H9 (cell line): ENCODE data around the gene PACS1. TPM values are rescaled to one million over a fixed set of nuclear protein-coding genes. Genes with fewer than 3 reads are reported as not detected.

Experiments
- DNase-seq: peaks from one replicate; pipeline ENCODE4 v3.0.0-alpha.2; 2017
- H2AFZ ChIP-seq: one replicate; pipeline ENCODE4 v1.6.1; 2013; ENCODE audit warnings: mild to moderate bottlenecking, low read length, control low read depth, moderate library complexity
- H2AK5ac ChIP-seq: 2 replicates; pipeline ENCODE4 v1.6.1; 2013; ENCODE audit warnings: low read length, control low read depth, mixed read lengths; ENCODE audit not compliant: insufficient read length
- H2BK120ac ChIP-seq: one replicate; pipeline ENCODE4 v1.6.1; 2013; ENCODE audit warnings: low read depth, mild to moderate bottlenecking, low read length, control low read depth, inconsistent platforms; ENCODE audit not compliant: poor library complexity, severe bottlenecking
- H2BK12ac ChIP-seq: 2 replicates; pipeline ENCODE4 v1.6.1; 2013; ENCODE audit warnings: low read length, control low read depth, mixed read lengths, low read depth; ENCODE audit not compliant: insufficient read length
- H2BK15ac ChIP-seq: 2 replicates; pipeline ENCODE4 v1.6.1; 2013; ENCODE audit warnings: low read depth, low read length, control low read depth
- H2BK20ac ChIP-seq: one replicate; pipeline ENCODE4 v1.6.1; 2013; ENCODE audit warnings: low read depth, mild to moderate bottlenecking, low read length, control low read depth, inconsistent platforms; ENCODE audit not compliant: poor library complexity, severe bottlenecking
- H2BK5ac ChIP-seq: 2 replicates; pipeline ENCODE4 v1.6.1; 2013; ENCODE audit warnings: low read length, control low read depth, mixed read lengths; ENCODE audit not compliant: insufficient read length
- H3K14ac ChIP-seq: 2 replicates; pipeline ENCODE4 v1.6.1; 2013; ENCODE audit warnings: low read length, control low read depth; ENCODE audit not compliant: insufficient read depth
- H3K18ac ChIP-seq: 2 replicates; pipeline ENCODE4 v1.6.1; 2013; ENCODE audit warnings: low read depth, mild to moderate bottlenecking, mixed read lengths, low read length, control low read depth; ENCODE audit not compliant: insufficient read length
- H3K23ac ChIP-seq: 2 replicates; pipeline ENCODE4 v1.6.1; 2013; ENCODE audit warnings: low read length, control low read depth, mixed read lengths, low read depth; ENCODE audit not compliant: insufficient read length
- H3K23me2 ChIP-seq: 2 replicates; pipeline ENCODE4 v1.6.1; 2013; ENCODE audit warnings: low read depth, mild to moderate bottlenecking, mixed read lengths, low read length, control low read depth; ENCODE audit not compliant: insufficient read length, poor library complexity, severe bottlenecking
- H3K27ac ChIP-seq: 2 replicates; pipeline ENCODE4 v1.5.1; 2013; ENCODE audit warnings: low read length, control low read depth, mixed read lengths, low read depth; ENCODE audit not compliant: insufficient read length
- H3K27me3 ChIP-seq: 2 replicates; pipeline ENCODE4 v1.6.1; 2013; ENCODE audit warnings: low read length, control low read depth, inconsistent platforms; ENCODE audit not compliant: insufficient read depth
- H3K4ac ChIP-seq: 2 replicates; pipeline ENCODE4 v1.6.1; 2013; ENCODE audit warnings: low read depth, mild to moderate bottlenecking, control low read depth, inconsistent platforms, low read length, moderate library complexity
- H3K4me1 ChIP-seq: 2 replicates; pipeline ENCODE4 v1.6.1; 2013; ENCODE audit warnings: low read length, control low read depth, inconsistent platforms; ENCODE audit not compliant: insufficient read depth
- H3K4me2 ChIP-seq: 2 replicates; pipeline ENCODE4 v1.6.1; 2013; ENCODE audit warnings: low read length, control low read depth, mixed read lengths; ENCODE audit not compliant: insufficient read length, insufficient read depth
- H3K56ac ChIP-seq: 2 replicates; pipeline ENCODE4 v1.6.1; 2013; ENCODE audit warnings: low read depth, mild to moderate bottlenecking, mixed read lengths, low read length, control low read depth; ENCODE audit not compliant: insufficient read length
- H3K79me1 ChIP-seq: 2 replicates; pipeline ENCODE4 v1.6.1; 2013; ENCODE audit warnings: low read depth, mild to moderate bottlenecking, moderate library complexity, low read length, control low read depth, inconsistent platforms; ENCODE audit not compliant: insufficient read depth, poor library complexity, severe bottlenecking
- H3K79me2 ChIP-seq: 2 replicates; pipeline ENCODE4 v1.6.1; 2013; ENCODE audit warnings: low read length, control low read depth, inconsistent platforms; ENCODE audit not compliant: insufficient read depth
- H3K9ac ChIP-seq: 2 replicates; pipeline ENCODE4 v1.6.1; 2013; ENCODE audit warnings: low read length, control low read depth, mixed read lengths; ENCODE audit not compliant: insufficient read length; ENCODE audit errors: extremely low read depth
- H3K9me3 ChIP-seq: one replicate; pipeline ENCODE4 v1.6.1; 2013; ENCODE audit warnings: low read depth, low read length, inconsistent platforms; ENCODE audit not compliant: control insufficient read depth
- H3T11ph ChIP-seq: one replicate; pipeline ENCODE4 v1.6.1; 2013; ENCODE audit warnings: mild to moderate bottlenecking, low read length, control low read depth, inconsistent platforms
- H4K20me1 ChIP-seq: one replicate; pipeline ENCODE4 v1.6.1; 2013; ENCODE audit not compliant: control insufficient read depth, insufficient read length, insufficient read depth
- H4K5ac ChIP-seq: 2 replicates; pipeline ENCODE4 v1.6.1; 2013; ENCODE audit warnings: low read depth, mild to moderate bottlenecking, mixed read lengths, low read length, control low read depth; ENCODE audit not compliant: insufficient read length
- H4K8ac ChIP-seq: replicated peaks from 2 replicates; pipeline ENCODE4 v1.6.1; 2013; ENCODE audit warnings: low read length, control low read depth, mixed read lengths, low read depth; ENCODE audit not compliant: insufficient read length
- H4K91ac ChIP-seq: 2 replicates; pipeline ENCODE4 v1.6.1; 2013; ENCODE audit warnings: low read depth, mild to moderate bottlenecking, moderate library complexity, mixed read lengths, low read length, control low read depth; ENCODE audit not compliant: insufficient read length
- H3K27ac Mint-ChIP-seq, 3 experiments: 2 replicates in 2 of 3; 3 replicates in 1 of 3; pipeline ENCODE4 v1.8.0; 2020 to 2021; ENCODE audit warnings: mixed read lengths in 3 of 3, mild to moderate bottlenecking in 1 of 3, moderate library complexity in 1 of 3
- H3K27me3 Mint-ChIP-seq: 2 replicates; pipeline ENCODE4 v1.8.0; 2021; ENCODE audit warnings: low read depth, mild to moderate bottlenecking, moderate library complexity, mixed read lengths
- H3K36me3 Mint-ChIP-seq, 3 experiments: 2 replicates in 2 of 3; 3 replicates in 1 of 3; pipeline ENCODE4 v1.8.0; 2020 to 2021; ENCODE audit warnings: low read depth in 3 of 3, mixed read lengths in 3 of 3; ENCODE audit not compliant: insufficient read depth in 1 of 3
- H3K4me1 Mint-ChIP-seq, 2 experiments: 2 replicates each; pipeline ENCODE4 v1.8.0; 2020; ENCODE audit warnings: mixed read lengths in 2 of 2
- H3K4me3 Mint-ChIP-seq, 2 experiments: 2 replicates in 1 of 2; 3 replicates in 1 of 2; pipeline ENCODE4 v1.8.0; 2020 to 2021; ENCODE audit warnings: mild to moderate bottlenecking in 2 of 2, mixed read lengths in 2 of 2, moderate library complexity in 1 of 2
- H3K9me3 Mint-ChIP-seq, 2 experiments: 2 replicates in 1 of 2; 3 replicates in 1 of 2; pipeline ENCODE4 v1.8.0; 2020; ENCODE audit warnings: mild to moderate bottlenecking in 2 of 2, mixed read lengths in 2 of 2, moderate library complexity in 1 of 2
- CTCF ChIP-seq: fragments of 200-600 bp; sonication (generic); conservative IDR thresholded peaks from 3 replicates; pipeline ENCODE4 v1.8.0; 2021; ENCODE audit warnings: antibody characterized with exemption, mild to moderate bottlenecking
- WGBS: extraction: QIAGEN DNeasy Blood & Tissue Kit; methylation state at CpG from one replicate; pipeline ENCODE4 v1.1.7; 2013; ENCODE audit warnings: missing lambda C conversion rate, low lambda C conversion rate, mixed read lengths; ENCODE audit not compliant: insufficient read length; ENCODE audit errors: extremely low coverage; 5-methylcytosine and 5-hydroxymethylcytosine counted together
- total RNA-seq: library from RNA; stranded (reverse); gene quantifications from 2 replicates; pipeline ENCODE4 v1.2.1, GENCODE V29; 2021

PACS1 gene
- total RNA-seq, 1 experiment from 2014 or later = 35.5 TPM

GRCh38 chr11:66045177-66045639 lies 24.9 kb upstream of the PACS1 start:
- H4K91ac ChIP-seq = no peak overlapping the region
- H3K23ac ChIP-seq = no peak overlapping the region
- TF ChIP-seq CTCF = peak; percentile 99
- H3K4me2 ChIP-seq = no peak overlapping the region
- Mint-ChIP-seq H3K36me3 (peaks cover 17 to 32% (median 21%) of the 10 kb centered on the region in 3 experiments; a peak in 6 of 7 replicates), H3K27me3 (no peaks in the 10 kb centered on the region; the same call in 1 of the 2 replicates), H3K4me1 (peaks cover 23 to 32% of the 10 kb centered on the region in 2 experiments), H3K9me3 (no peaks in the 10 kb centered on the region), H3K27ac (no peak overlapping the region; a peak in 2 of 7 replicates), H3K4me3 (peak overlapping the region in 1 of 2 experiments; percentile 50; a peak in 2 of 5 replicates)
- H3K56ac ChIP-seq = no peak overlapping the region
- H2AFZ ChIP-seq = no peak overlapping the region
- no peak overlapping the region for H2BK120ac ChIP-seq
- no peak overlapping the region for H2BK15ac ChIP-seq
- H2BK12ac ChIP-seq = no peak overlapping the region
- no peak overlapping the region for H3K27ac ChIP-seq
- H3K4ac ChIP-seq = no peak overlapping the region
- H3K14ac ChIP-seq = no peak overlapping the region
- no peaks in the 10 kb centered on the region for H3K79me1 ChIP-seq
- no peak overlapping the region for H3T11ph ChIP-seq
- peaks cover 8% of the 10 kb centered on the region for H3K23me2 ChIP-seq
- H3K4me1 ChIP-seq = 0 out of 2 replicates have a peak, but pooled peaks cover 4% of the 10 kb centered on the region
- H3K9me3 ChIP-seq = no peaks in the 10 kb centered on the region
- no peak overlapping the region for H4K5ac ChIP-seq
- H3K27me3 ChIP-seq = no peaks in the 10 kb centered on the region
- peaks cover 3% of the 10 kb centered on the region for H4K20me1 ChIP-seq
- no CpG with 5 or more reads among the region's 11 CpGs for WGBS
- DNase-seq = peak; percentile 91
- H2BK20ac ChIP-seq = no peak overlapping the region
- H3K18ac ChIP-seq = no peak overlapping the region
- H4K8ac ChIP-seq = no peak overlapping the region
- H2BK5ac ChIP-seq = no peak overlapping the region
- no peaks in the 10 kb centered on the region for H3K79me2 ChIP-seq
- H2AK5ac ChIP-seq = no peak overlapping the region
- no peak overlapping the region for H3K9ac ChIP-seq
